Measurements from ENCODE around the gene ITPR1. TPM values are rescaled to one million over a fixed set of nuclear protein-coding genes. Genes with fewer than 3 reads are reported as not detected.

The ITPR1 gene
- polyA plus RNA-seq, 1 of the 3 experiments (the other 2 are of a cell fraction) = 5.9 TPM

DNA sequence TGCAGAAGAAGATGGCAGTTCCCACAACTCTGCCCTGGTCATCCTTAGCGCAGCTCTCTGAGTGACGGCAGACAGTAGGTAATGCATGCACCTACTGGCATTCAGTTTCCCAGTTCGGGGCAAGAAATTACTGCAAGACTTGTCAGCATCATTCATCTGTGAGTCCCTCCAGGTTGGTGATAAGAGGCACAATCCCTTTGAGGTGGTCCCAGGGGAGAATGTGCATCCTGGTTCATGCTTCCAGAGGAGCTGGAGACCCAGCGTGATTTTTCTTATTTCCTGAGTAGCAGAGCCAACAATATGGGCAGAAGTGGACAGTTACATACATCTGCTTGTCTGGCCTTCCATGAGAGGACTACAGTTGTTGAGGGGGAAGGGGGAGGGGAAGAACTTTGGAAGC, 250.2 kb downstream of the ITPR1 start:
- Histone ChIP-seq H3F3A (replicated peaks; ENCODE audit: insufficient read depth) (peaks cover 8% of the 10 kb centered on the region), H3K9me2 (no peaks in the 10 kb centered on the region), H3K4me3 (ENCODE audit: low read depth in 2 of 2, low read length in 1 of 2) (no peak overlapping the region), H3K9ac (no peak overlapping the region), H3K27me3 (ENCODE audit: insufficient read depth) (no peaks in the 10 kb centered on the region), H4K20me1 (ENCODE audit: insufficient read depth) (no peaks in the 10 kb centered on the region), H3K4me2 (no peak overlapping the region), H3K27ac (ENCODE audit: low read depth in 2 of 2, low read length in 1 of 2) (no peak overlapping the region), H3K36me3 (replicated peaks in 1 of 2; ENCODE audit: control insufficient read depth in 1 of 2, insufficient read depth in 2 of 2, low read length in 1 of 2) (no peaks in the 10 kb centered on the region), H3K9me3 (no peaks in the 10 kb centered on the region), H3K4me1 (ENCODE audit: control insufficient read depth in 1 of 2, insufficient read depth in 2 of 2, low read depth in 1 of 2, low read length in 1 of 2) (peaks cover 2 to 14% of the 10 kb centered on the region in 2 experiments; a peak in 2 of 4 replicates), H2AFZ (ENCODE audit: low read depth) (no peak overlapping the region), H3K79me2 (ENCODE audit: insufficient read depth) (no peaks in the 10 kb centered on the region)
- CTCF ChIA-PET = no interaction called here
- 95% methylated on average over 4 of the region's 4 CpGs for WGBS (ENCODE audit: low lambda C conversion rate)
- POLR2A ChIA-PET = no interaction called here
- TF ChIP-seq IRF3 (IDR thresholded peaks at IDR 0.05; ENCODE audit: low read depth, low read length) = no peak
- no peak for TF ChIP-seq MAX (IDR thresholded peaks at IDR 0.05; ENCODE audit: low read depth)
- no peak for TF ChIP-seq NRF1 (IDR thresholded peaks at IDR 0.05; ENCODE audit: low read depth, low read length)
- no peak for TF ChIP-seq MEF2A (IDR thresholded peaks at IDR 0.05; ENCODE audit: borderline replicate concordance, low read depth)
- TF ChIP-seq TEAD4 (IDR thresholded peaks at IDR 0.05; ENCODE audit: borderline replicate concordance, insufficient read depth) = no peak
- no peak for TF ChIP-seq PBX3 (IDR thresholded peaks at IDR 0.05)
- no peak for TF ChIP-seq CHD2 (IDR thresholded peaks at IDR 0.05; ENCODE audit: low read length, partially characterized antibody)
- no peak for TF ChIP-seq EZH2phosphoT487 (IDR thresholded peaks at IDR 0.05; ENCODE audit: borderline replicate concordance, low read depth)
- TF ChIP-seq, protein P1, sequence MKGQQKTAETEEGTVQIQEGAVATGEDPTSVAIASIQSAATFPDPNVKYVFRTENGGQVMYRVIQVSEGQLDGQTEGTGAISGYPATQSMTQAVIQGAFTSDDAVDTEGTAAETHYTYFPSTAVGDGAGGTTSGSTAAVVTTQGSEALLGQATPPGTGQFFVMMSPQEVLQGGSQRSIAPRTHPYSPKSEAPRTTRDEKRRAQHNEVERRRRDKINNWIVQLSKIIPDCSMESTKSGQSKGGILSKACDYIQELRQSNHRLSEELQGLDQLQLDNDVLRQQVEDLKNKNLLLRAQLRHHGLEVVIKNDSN (IDR thresholded peaks at IDR 0.05; ENCODE audit: borderline replicate concordance, low read depth) = no peak
- DNase-seq = no peak

DNA sequence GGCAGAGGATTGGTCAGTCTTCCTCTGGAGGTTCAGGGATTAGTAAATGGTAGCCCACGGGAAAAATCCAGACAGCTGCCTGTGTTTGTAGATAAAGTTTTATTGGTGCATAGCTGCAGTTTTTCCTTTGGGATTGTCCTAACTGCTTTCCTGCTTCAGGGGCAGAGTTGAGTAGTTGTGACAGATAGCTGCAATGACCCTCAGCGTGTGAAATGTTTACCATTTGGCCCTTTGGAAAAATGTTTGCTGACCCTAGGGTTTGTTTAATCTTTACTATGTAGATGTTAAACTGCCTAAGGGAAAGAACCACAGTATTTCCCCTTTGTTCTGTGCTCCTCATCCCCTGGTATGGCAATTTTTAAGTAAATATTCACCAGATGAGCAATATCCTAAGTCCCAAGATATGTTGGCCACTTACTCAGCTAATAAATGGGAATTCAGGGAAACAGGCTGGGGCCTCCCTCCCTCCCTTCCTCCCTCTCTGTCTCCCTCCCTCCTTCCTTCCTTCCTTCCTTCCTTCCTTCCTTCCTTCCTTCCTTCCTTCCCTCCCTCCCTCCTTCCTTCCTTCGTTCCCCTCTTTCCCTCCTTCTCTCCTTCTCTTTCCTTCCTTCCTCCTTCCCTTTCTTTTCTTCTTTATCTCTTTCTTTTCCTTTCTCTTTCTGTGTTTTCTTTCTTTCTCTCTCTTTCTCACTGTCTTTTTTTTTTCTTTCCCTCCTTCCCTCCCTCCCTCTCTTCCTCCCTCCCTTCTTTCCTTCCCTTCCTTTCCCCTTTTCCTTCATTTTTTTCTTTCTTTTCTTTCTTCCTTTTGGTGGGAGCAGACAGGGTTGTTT, 251.5 kb downstream of the ITPR1 start:
- H3F3A ChIP-seq (replicated peaks; ENCODE audit: insufficient read depth) = peaks cover 8% of the 10 kb centered on the region
- no peak overlapping the region for H3K4me3 ChIP-seq (ENCODE audit: low read depth in 2 of 2, low read length in 1 of 2)
- peak overlapping the region; percentile 32; the same call in 1 of the 2 replicates for H3K9ac ChIP-seq
- no peaks in the 10 kb centered on the region for H3K9me2 ChIP-seq
- WGBS (ENCODE audit: low lambda C conversion rate) = 62% methylated on average over 3 of the region's 3 CpGs
- H3K27ac ChIP-seq (ENCODE audit: low read depth in 2 of 2, low read length in 1 of 2) = peak overlapping the region in 1 of 2 experiments; percentile 48; a peak in 2 of 4 replicates
- ChIA-PET POLR2A (no interaction called here), CTCF (no interaction called here)
- H3K4me1 ChIP-seq (ENCODE audit: control insufficient read depth in 1 of 2, insufficient read depth in 2 of 2, low read depth in 1 of 2, low read length in 1 of 2) = peaks cover 2 to 14% of the 10 kb centered on the region in 2 experiments; a peak in 2 of 4 replicates
- H2AFZ ChIP-seq (ENCODE audit: low read depth) = no peak overlapping the region
- no peaks in the 10 kb centered on the region for H3K27me3 ChIP-seq (ENCODE audit: insufficient read depth)
- no peaks in the 10 kb centered on the region for H3K9me3 ChIP-seq
- DNase-seq = no peak
- H3K4me2 ChIP-seq = no peak overlapping the region
- H3K79me2 ChIP-seq (ENCODE audit: insufficient read depth) = no peaks in the 10 kb centered on the region
- no peaks in the 10 kb centered on the region for H4K20me1 ChIP-seq (ENCODE audit: insufficient read depth)
- H3K36me3 ChIP-seq (replicated peaks in 1 of 2; ENCODE audit: control insufficient read depth in 1 of 2, insufficient read depth in 2 of 2, low read length in 1 of 2) = no peaks in the 10 kb centered on the region
- no peak for TF ChIP-seq ZBTB33 (IDR thresholded peaks at IDR 0.05; ENCODE audit: borderline replicate concordance, low read depth)
- no peak for TF ChIP-seq FOXM1 (IDR thresholded peaks at IDR 0.05; ENCODE audit: low read depth)
- TF ChIP-seq NFIC (IDR thresholded peaks at IDR 0.05; ENCODE audit: borderline replicate concordance) = no peak
- no peak for TF ChIP-seq SMC3 (IDR thresholded peaks at IDR 0.05; ENCODE audit: low read depth, low read length)
- TF ChIP-seq PBX3 (IDR thresholded peaks at IDR 0.05) = no peak
- TF ChIP-seq CTCF (IDR thresholded peaks at IDR 0.05) = no peak
- TF ChIP-seq TAF1 (IDR thresholded peaks at IDR 0.05; ENCODE audit: borderline replicate concordance, low read depth, low read length) = no peak
- TF ChIP-seq TEAD4 (IDR thresholded peaks at IDR 0.05; ENCODE audit: borderline replicate concordance, insufficient read depth) = no peak
- TF ChIP-seq FOXJ3 (CRISPR knock-in tag; IDR thresholded peaks at IDR 0.05) = no peak
- TF ChIP-seq RXRA (IDR thresholded peaks at IDR 0.05; ENCODE audit: borderline replicate concordance, low read depth) = no peak

Data from SK-N-SH (cell line).